Small intestine (tissue), 7 donors: ENCODE results near the gene TRRAP. TPM values are rescaled to one million over a fixed set of nuclear protein-coding genes. Genes with fewer than 3 reads are reported as not detected.

Source experiments
- DNase-seq, 2 donors: peaks; one replicate each; pipeline versions ENCODE4 v3.0.0 to v3.0.0-alpha.2; 2013
- FAIRE-seq: peaks from 2 replicates; lab custom pipeline; 2012; peaks lifted over from hg19 to GRCh38; lab: Jason Lieb, UNC
- H3K27ac ChIP-seq, 3 donors: one replicate each; pipeline ENCODE4 v1.5.1; 2013; ENCODE audit warnings: low read length in 2 of 3, mild to moderate bottlenecking in 2 of 3, control low read depth in 1 of 3, inconsistent platforms in 1 of 3, low read depth in 1 of 3, moderate library complexity in 1 of 3
- H3K27me3 ChIP-seq, 3 donors: one replicate each; pipeline ENCODE4 v1.6.1; 2013; ENCODE audit warnings: low read length in 3 of 3, inconsistent platforms in 1 of 3; ENCODE audit not compliant: control insufficient read depth in 3 of 3, insufficient read depth in 3 of 3
- H3K36me3 ChIP-seq, 3 donors: one replicate each; pipeline ENCODE4 v1.6.1; 2013; ENCODE audit warnings: low read length in 3 of 3, inconsistent platforms in 1 of 3, low read depth in 1 of 3, mild to moderate bottlenecking in 1 of 3, moderate library complexity in 1 of 3; ENCODE audit not compliant: control insufficient read depth in 3 of 3, insufficient read depth in 2 of 3
- H3K4me1 ChIP-seq, 3 donors: one replicate each; pipeline ENCODE4 v1.6.1; 2013; ENCODE audit warnings: low read length in 2 of 3, inconsistent platforms in 1 of 3, low read depth in 1 of 3, mild to moderate bottlenecking in 1 of 3, moderate library complexity in 1 of 3; ENCODE audit not compliant: control insufficient read depth in 3 of 3, insufficient read depth in 2 of 3
- H3K4me3 ChIP-seq, 3 donors: one replicate each; pipeline ENCODE4 v1.5.1; 2013; ENCODE audit warnings: low read length in 3 of 3, control low read depth in 1 of 3, inconsistent platforms in 1 of 3, low read depth in 1 of 3, mild to moderate bottlenecking in 1 of 3, moderate library complexity in 1 of 3
- H3K9me3 ChIP-seq, 2 donors: one replicate each; pipeline ENCODE4 v1.6.1; 2013; ENCODE audit warnings: low read depth in 1 of 2, low read length in 1 of 2; ENCODE audit not compliant: control insufficient read depth in 2 of 2, insufficient read depth in 1 of 2
- WGBS, 3 donors: extraction: QIAGEN DNeasy Blood & Tissue Kit; methylation state at CpG; one replicate each; pipeline ENCODE4 v1.1.7; 2013; 5-methylcytosine and 5-hydroxymethylcytosine counted together
- polyA plus RNA-seq, 4 donors: library from polyadenylated mRNA; stranded (reverse) in 3 of 4; unstranded in 1 of 4; fragments of 200-250 nt in 3 of 4; fragments of 120-200 nt in 1 of 4; gene quantifications; one replicate each; pipeline versions ENCODE4 v1.2.1 to v1.2.3, GENCODE V29; 2013
- donor health status: healthy with polysubstance abuse.
- donor health status: control.
- donor health status: control.
- donor health status: Bipolar disorder and iron deficiency.
- donor health status: healthy.

TRRAP gene
- polyA plus RNA-seq, 4 donors: 5.4 to 26.0 (median 10.1) TPM

GRCh38 chr7:98899816-98900215, 21.5 kb downstream of the TRRAP start:
- no peak overlapping the region for H3K4me3 ChIP-seq
- no peaks in the 10 kb centered on the region for H3K27me3 ChIP-seq
- H3K27ac ChIP-seq: no peak overlapping the region
- H3K4me1 ChIP-seq: no peaks in the 10 kb centered on the region
- FAIRE-seq: no peak
- 94 to 96% (median 96%) methylated on average over 7 of the region's 7 CpGs for WGBS, 3 donors
- no peaks in the 10 kb centered on the region for H3K9me3 ChIP-seq
- peaks cover 29 to 58% (median 32%) of the 10 kb centered on the region in 3 donors for H3K36me3 ChIP-seq
- no peak for DNase-seq

DNA sequence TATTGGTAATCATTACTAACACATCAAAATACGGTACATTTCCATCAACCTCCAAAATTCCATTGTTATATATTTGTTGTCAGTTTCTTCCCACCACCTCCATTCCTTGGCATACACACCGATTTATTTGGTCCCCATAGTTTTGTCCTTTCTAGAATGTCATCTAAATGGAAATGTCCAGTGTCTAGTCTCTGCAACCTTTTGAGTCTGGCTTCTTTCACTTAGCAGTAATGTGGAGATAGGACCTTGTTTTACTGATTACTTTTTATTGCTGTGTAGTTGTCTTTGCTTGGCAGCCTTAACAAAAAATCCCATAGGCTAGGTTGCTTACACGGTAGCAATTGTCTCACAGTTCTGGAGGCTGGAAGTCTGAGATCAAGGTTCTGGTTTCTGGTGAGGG, 22.5 kb downstream of the TRRAP start:
- Histone ChIP-seq H3K4me3 (no peak overlapping the region), H3K27ac (no peak overlapping the region), H3K27me3 (no peaks in the 10 kb centered on the region), H3K36me3 (peaks cover 29 to 68% (median 39%) of the 10 kb centered on the region in 3 donors), H3K4me1 (no peaks in the 10 kb centered on the region), H3K9me3 (no peaks in the 10 kb centered on the region)
- WGBS, 3 donors: 92 to 94% (median 93%) methylated on average over 3 of the region's 3 CpGs
- no peak for FAIRE-seq
- DNase-seq: no peak

DNA sequence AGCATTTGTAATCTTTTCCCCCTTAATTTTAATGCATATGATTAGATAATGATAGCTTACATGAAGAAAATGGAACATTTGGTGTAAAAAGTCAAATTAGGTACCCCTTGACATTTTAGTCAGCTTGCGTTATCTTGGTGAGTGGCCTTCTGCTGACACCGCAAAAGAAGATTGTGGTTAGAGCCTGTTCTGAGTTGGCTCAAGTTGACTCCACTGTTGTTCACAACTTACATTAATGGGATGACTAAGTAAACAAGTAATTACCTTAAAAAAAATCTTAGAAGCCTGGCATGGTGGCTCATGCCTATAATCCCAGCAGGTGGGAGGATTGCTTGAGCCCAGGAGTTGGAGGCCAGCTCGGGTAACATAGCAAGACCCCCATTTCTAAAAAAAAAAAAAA, 24.2 kb downstream of the TRRAP start:
- no peaks in the 10 kb centered on the region for H3K27me3 ChIP-seq
- H3K36me3 ChIP-seq: peaks cover 26 to 66% (median 40%) of the 10 kb centered on the region in 3 donors
- no peak overlapping the region for H3K4me3 ChIP-seq
- H3K4me1 ChIP-seq: no peaks in the 10 kb centered on the region
- no peaks in the 10 kb centered on the region for H3K9me3 ChIP-seq
- FAIRE-seq (no peak), DNase-seq (no peak)
- no peak overlapping the region for H3K27ac ChIP-seq
- 84 to 91% (median 89%) methylated on average over 3 of the region's 3 CpGs for WGBS, 3 donors

GRCh38 chr7:98903246-98903645, 24.9 kb downstream of the TRRAP start:
- no peaks in the 10 kb centered on the region for H3K27me3 ChIP-seq
- peaks cover 29 to 66% (median 35%) of the 10 kb centered on the region in 3 donors for H3K36me3 ChIP-seq
- WGBS, 3 donors: 95 to 96% (median 95%) methylated on average over 4 of the region's 4 CpGs
- no peak overlapping the region for H3K27ac ChIP-seq
- DNase-seq (no peak), FAIRE-seq (no peak)
- H3K9me3 ChIP-seq: no peaks in the 10 kb centered on the region
- no peaks in the 10 kb centered on the region for H3K4me1 ChIP-seq
- H3K4me3 ChIP-seq: no peak overlapping the region

- Histone ChIP-seq H3K4me1 (no peaks in the 10 kb centered on the region), H3K4me3 (no peak overlapping the region), H3K27ac (no peak overlapping the region), H3K27me3 (no peaks in the 10 kb centered on the region), H3K9me3 (no peaks in the 10 kb centered on the region), H3K36me3 (peaks cover 22 to 65% (median 36%) of the 10 kb centered on the region in 3 donors)
- DNase-seq: no peak
- FAIRE-seq: no peak
- 89 to 93% (median 93%) methylated on average over 5 of the region's 5 CpGs for WGBS, 3 donors
Observed at GRCh38 chr7:98907570-98907969, 29.2 kb downstream of the TRRAP start.

DNA sequence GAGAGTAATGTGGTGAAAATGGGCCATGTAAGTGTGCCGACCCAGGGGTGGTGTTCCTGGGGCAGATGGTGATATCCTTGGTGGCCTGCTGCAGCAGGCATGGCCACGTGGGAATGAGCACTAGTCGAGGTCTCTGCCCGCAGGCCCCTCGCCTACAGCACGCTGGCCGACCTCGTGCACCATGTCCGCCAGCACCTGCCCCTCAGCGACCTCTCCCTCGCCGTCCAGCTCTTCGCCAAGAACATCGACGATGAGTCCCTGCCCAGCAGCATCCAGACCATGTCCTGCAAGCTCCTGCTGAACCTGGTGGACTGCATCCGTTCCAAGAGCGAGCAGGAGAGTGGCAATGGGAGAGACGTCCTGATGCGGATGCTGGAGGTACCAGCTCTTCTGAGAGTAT, 30.3 kb downstream of the TRRAP start:
- Histone ChIP-seq H3K4me1 (no peaks in the 10 kb centered on the region), H3K27me3 (no peaks in the 10 kb centered on the region), H3K9me3 (no peaks in the 10 kb centered on the region), H3K36me3 (peaks cover 19 to 63% (median 35%) of the 10 kb centered on the region in 3 donors), H3K27ac (no peak overlapping the region), H3K4me3 (no peak overlapping the region)
- FAIRE-seq (no peak), DNase-seq (no peak)
- WGBS, 3 donors: 94 to 96% (median 94%) methylated on average over 19 of the region's 19 CpGs

GRCh38 chr7:98909487-98909886, 31.2 kb downstream of the TRRAP start:
- Histone ChIP-seq H3K27me3 (no peaks in the 10 kb centered on the region), H3K4me3 (no peak overlapping the region), H3K36me3 (peaks cover 16 to 60% (median 38%) of the 10 kb centered on the region in 3 donors), H3K27ac (no peak overlapping the region), H3K9me3 (no peaks in the 10 kb centered on the region), H3K4me1 (no peaks in the 10 kb centered on the region)
- WGBS, 3 donors: 86 to 93% (median 92%) methylated on average over 8 of the region's 8 CpGs
- DNase-seq: no peak
- FAIRE-seq: no peak

DNA sequence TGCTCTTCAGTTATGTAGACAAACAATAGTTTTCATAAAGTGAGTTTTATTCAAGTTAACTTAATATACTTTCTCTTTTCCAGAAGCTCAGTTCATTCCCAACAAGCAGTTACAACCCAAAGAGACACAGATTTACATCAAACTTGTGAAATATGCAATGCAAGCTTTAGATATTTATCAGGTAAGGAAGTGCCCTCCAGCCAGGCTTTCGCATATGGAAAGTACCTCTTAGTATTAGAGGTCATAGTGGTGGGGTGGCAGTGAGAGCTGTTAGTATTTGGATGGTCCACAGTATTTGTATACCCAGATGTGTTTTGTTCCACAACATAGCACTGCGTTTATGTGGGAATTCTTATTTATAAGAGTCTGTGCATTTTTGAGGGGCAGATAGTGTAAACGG, 32.1 kb downstream of the TRRAP start:
- no peaks in the 10 kb centered on the region for H3K9me3 ChIP-seq
- peaks cover 16 to 59% (median 37%) of the 10 kb centered on the region in 3 donors for H3K36me3 ChIP-seq
- H3K27ac ChIP-seq: no peak overlapping the region
- no peaks in the 10 kb centered on the region for H3K27me3 ChIP-seq
- FAIRE-seq: no peak
- H3K4me1 ChIP-seq: no peaks in the 10 kb centered on the region
- no peak for DNase-seq
- 94 to 97% (median 95%) methylated on average over 3 of the region's 3 CpGs for WGBS, 3 donors
- H3K4me3 ChIP-seq: no peak overlapping the region

DNA sequence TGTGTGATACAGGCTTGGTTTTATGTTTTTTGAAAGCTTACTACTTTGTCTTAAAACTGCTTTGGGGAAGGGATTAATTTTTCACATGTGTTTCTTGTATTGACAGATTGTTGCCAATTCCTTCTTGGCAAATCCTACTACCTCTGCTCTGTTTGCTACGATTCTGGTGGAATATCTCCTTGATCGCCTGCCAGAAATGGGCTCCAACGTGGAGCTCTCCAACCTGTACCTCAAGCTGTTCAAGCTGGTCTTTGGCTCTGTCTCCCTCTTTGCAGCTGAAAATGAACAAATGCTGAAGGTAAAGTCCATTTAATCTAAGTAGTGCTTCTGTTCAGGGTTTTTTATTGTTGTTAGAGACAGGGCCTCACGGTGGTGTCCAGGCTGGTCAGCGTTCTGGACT, 33.6 kb downstream of the TRRAP start:
- DNase-seq: no peak
- Histone ChIP-seq H3K27me3 (no peaks in the 10 kb centered on the region), H3K4me3 (no peak overlapping the region), H3K27ac (no peak overlapping the region), H3K4me1 (no peaks in the 10 kb centered on the region), H3K36me3 (peaks cover 20 to 61% (median 42%) of the 10 kb centered on the region in 3 donors), H3K9me3 (no peaks in the 10 kb centered on the region)
- no peak for FAIRE-seq
- 80 to 87% (median 84%) methylated on average over 5 of the region's 5 CpGs for WGBS, 3 donors
